ENCODE measurements around the gene DIP2C. TPM values are rescaled to one million over a fixed set of nuclear protein-coding genes. Genes with fewer than 3 reads are reported as not detected.
"Not testable (repeated sequence)": the region's sequence is repeated elsewhere in the genome, so short reads cannot be mapped to it uniquely, and the experiment has no call there.

Gene DIP2C
- polyA plus RNA-seq, 1 donor: 21.6 TPM

- DNase-seq: no peak
These were observed 7.8 kb upstream of the DIP2C start for GRCh38 chr10:697097-697875.

GRCh38 chr10:695396-695795, 5.9 kb upstream of the DIP2C start:
- no peak for DNase-seq

GRCh38 chr10:693506-693905, 4.0 kb upstream of the DIP2C start:
- DNase-seq: no peak

- DNase-seq: no peak
These were observed 3.3 kb upstream of the DIP2C start for GRCh38 chr10:692682-693351.

GRCh38 chr10:691216-691615, 1.7 kb upstream of the DIP2C start:
- no peak for DNase-seq

- DNase-seq: no peak
These were observed 1.1 kb upstream of the DIP2C start for GRCh38 chr10:690372-691161.

GRCh38 chr10:689121-689451, 382 bp downstream of the DIP2C start:
- no peak for DNase-seq

- DNase-seq: no peak
These were observed 952 bp downstream of the DIP2C start for GRCh38 chr10:688312-689120.

- no peak for DNase-seq
These were observed 1.7 kb downstream of the DIP2C start for GRCh38 chr10:687583-688311.

GRCh38 chr10:686155-686931, 3.1 kb downstream of the DIP2C start:
- DNase-seq: no peak

GRCh38 chr10:685613-686012, 3.9 kb downstream of the DIP2C start:
- no peak for DNase-seq

- no peak for DNase-seq
These were observed 5.9 kb downstream of the DIP2C start for GRCh38 chr10:683448-684071.

- no peak for DNase-seq
These were observed 6.5 kb downstream of the DIP2C start for GRCh38 chr10:682931-683447.

- DNase-seq: no peak
These were observed 7.7 kb downstream of the DIP2C start for GRCh38 chr10:681670-682318.

- no peak for DNase-seq
These were observed 8.7 kb downstream of the DIP2C start for GRCh38 chr10:680745-681144.

- DNase-seq: no peak
These were observed 9.3 kb downstream of the DIP2C start for GRCh38 chr10:680146-680545.

- DNase-seq: no peak
These were observed 9.9 kb downstream of the DIP2C start for GRCh38 chr10:679556-679955.

GRCh38 chr10:678662-679005, 10.8 kb downstream of the DIP2C start:
- not testable (repeated sequence) for DNase-seq
